Measurements from ENCODE around the gene PTPRN2. TPM values are rescaled to one million over a fixed set of nuclear protein-coding genes. Genes with fewer than 3 reads are reported as not detected.

Gene PTPRN2
- total RNA-seq, 1 experiment from 2014 or later = 0.11 TPM

DNA sequence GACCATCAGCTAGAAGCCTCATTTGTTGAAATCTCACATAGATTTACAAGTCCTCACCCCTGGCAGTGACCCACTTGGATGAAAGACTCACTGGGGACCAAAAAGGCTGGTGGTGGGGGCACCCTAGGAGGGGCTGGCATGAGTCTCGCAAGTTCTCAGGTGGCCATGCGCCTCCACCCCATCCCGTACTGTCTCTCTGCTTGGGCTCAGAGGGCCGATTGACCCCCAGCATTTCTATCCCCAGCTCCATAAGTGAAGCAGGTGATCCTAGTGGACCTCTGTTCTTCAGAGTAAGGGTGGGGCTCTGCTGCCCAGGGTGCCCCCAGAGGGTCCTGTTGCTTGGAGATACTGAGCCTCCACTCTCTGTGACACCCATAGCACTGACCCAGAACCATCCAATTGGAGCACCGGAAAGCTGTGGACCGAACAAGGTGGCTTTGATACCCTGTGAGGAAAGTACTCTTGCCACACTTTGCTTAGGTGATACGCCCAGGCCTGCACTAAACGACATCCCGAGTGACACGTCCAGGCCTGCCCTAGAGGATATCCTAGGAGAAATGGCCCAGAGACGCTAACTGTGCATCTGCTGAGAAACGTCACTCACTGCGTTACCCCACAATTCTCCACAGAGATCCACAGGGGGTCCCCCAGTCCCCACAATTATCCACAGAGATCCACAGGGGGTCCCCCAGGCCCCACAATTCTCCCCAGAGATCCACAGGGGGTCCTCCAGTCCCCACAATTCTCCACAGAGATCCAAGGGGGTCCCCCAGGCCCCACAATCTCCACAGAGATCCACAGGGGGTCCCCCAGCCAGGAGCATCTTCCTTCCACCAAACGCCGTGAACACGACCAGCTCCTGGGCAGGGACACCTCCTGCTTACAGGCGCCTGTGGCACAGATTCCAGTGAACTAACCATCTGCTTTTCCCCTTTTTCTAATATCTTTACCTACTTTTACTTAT, 262.9 kb downstream of the PTPRN2 start:
- peaks cover 19% of the 10 kb centered on the region for H3K9me3 ChIP-seq (ENCODE audit: low read depth, low read length, poor library complexity, severe bottlenecking)
- H3K4me3 ChIP-seq (ENCODE audit: low read depth, low read length, poor library complexity, severe bottlenecking) = no peak overlapping the region
- POLR2A ChIA-PET (ENCODE audit: low non-redundant PET) = no interaction called here
- DNase-seq (ENCODE audit: low spot score) = no peak
- no peaks in the 10 kb centered on the region for H3K27me3 ChIP-seq (replicated peaks; ENCODE audit: insufficient read depth, low read depth, low read length, poor library complexity)
- BruUV-seq (replicated peaks) = no TSS peak
- no peaks in the 10 kb centered on the region for H3K36me3 ChIP-seq (ENCODE audit: insufficient read depth, low read length, poor library complexity, severe bottlenecking)
- intact Hi-C loops (cut with micrococcal nuclease; ENCODE audit: unreplicated experiment) = no loop called here
- H3K4me1 ChIP-seq (ENCODE audit: insufficient read depth, low read length, poor library complexity, severe bottlenecking) = no peaks in the 10 kb centered on the region
- no peak for TF ChIP-seq EZH2 (IDR thresholded peaks at IDR 0.05; ENCODE audit: borderline replicate concordance, low read depth, low read length, poor library complexity, severe bottlenecking)
- TF ChIP-seq, protein P1, sequence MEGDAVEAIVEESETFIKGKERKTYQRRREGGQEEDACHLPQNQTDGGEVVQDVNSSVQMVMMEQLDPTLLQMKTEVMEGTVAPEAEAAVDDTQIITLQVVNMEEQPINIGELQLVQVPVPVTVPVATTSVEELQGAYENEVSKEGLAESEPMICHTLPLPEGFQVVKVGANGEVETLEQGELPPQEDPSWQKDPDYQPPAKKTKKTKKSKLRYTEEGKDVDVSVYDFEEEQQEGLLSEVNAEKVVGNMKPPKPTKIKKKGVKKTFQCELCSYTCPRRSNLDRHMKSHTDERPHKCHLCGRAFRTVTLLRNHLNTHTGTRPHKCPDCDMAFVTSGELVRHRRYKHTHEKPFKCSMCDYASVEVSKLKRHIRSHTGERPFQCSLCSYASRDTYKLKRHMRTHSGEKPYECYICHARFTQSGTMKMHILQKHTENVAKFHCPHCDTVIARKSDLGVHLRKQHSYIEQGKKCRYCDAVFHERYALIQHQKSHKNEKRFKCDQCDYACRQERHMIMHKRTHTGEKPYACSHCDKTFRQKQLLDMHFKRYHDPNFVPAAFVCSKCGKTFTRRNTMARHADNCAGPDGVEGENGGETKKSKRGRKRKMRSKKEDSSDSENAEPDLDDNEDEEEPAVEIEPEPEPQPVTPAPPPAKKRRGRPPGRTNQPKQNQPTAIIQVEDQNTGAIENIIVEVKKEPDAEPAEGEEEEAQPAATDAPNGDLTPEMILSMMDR (conservative IDR thresholded peaks at IDR 0.05; ENCODE audit: low read depth, low read length) = no peak
- no peak overlapping the region for H3K27ac ChIP-seq (ENCODE audit: low read depth, low read length, poor library complexity, severe bottlenecking)
- CTCF ChIA-PET = no interaction called here

DNA sequence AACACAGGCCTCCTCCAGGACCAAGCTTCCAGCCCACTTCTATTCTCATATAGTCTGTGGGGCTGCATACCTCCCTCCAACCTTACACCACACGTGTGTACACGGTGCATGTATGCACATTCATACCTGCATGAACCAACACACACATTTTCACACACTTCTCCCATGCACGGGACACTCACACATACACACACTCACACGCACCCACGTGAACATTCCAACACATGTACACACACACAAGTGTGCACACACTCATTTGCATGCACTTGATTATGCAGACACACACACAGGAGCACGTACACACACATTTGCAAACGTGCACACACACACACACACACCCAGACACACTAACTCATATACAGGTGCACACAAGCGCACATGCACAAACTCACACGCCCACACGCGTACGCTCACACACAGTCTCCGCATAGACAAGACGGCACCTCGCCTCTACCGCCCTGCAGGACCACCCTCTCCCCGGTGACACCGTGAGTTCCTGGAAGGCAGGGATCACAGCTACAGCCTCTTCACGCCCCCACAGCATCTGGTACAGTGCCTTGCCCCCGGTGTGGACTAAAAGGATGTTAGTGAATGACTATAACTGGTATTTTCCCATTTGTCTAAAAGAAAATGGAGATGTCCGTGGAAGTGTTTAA, 263.8 kb downstream of the PTPRN2 start:
- Histone ChIP-seq H3K9me3 (ENCODE audit: low read depth, low read length, poor library complexity, severe bottlenecking) (peaks cover 19% of the 10 kb centered on the region), H3K27ac (ENCODE audit: low read depth, low read length, poor library complexity, severe bottlenecking) (no peak overlapping the region), H3K4me1 (ENCODE audit: insufficient read depth, low read length, poor library complexity, severe bottlenecking) (no peaks in the 10 kb centered on the region), H3K4me3 (ENCODE audit: low read depth, low read length, poor library complexity, severe bottlenecking) (no peak overlapping the region), H3K27me3 (replicated peaks; ENCODE audit: insufficient read depth, low read depth, low read length, poor library complexity) (no peaks in the 10 kb centered on the region), H3K36me3 (ENCODE audit: insufficient read depth, low read length, poor library complexity, severe bottlenecking) (no peaks in the 10 kb centered on the region)
- no peak for TF ChIP-seq EZH2 (IDR thresholded peaks at IDR 0.05; ENCODE audit: borderline replicate concordance, low read depth, low read length, poor library complexity, severe bottlenecking)
- TF ChIP-seq, protein P1 (conservative IDR thresholded peaks at IDR 0.05; ENCODE audit: low read depth, low read length) = no peak
- CTCF ChIA-PET = no interaction called here
- BruUV-seq (replicated peaks) = no TSS peak
- DNase-seq (ENCODE audit: low spot score) = no peak
- POLR2A ChIA-PET (ENCODE audit: low non-redundant PET) = no interaction called here
- intact Hi-C loops (cut with micrococcal nuclease; ENCODE audit: unreplicated experiment) = no loop called here

DNA sequence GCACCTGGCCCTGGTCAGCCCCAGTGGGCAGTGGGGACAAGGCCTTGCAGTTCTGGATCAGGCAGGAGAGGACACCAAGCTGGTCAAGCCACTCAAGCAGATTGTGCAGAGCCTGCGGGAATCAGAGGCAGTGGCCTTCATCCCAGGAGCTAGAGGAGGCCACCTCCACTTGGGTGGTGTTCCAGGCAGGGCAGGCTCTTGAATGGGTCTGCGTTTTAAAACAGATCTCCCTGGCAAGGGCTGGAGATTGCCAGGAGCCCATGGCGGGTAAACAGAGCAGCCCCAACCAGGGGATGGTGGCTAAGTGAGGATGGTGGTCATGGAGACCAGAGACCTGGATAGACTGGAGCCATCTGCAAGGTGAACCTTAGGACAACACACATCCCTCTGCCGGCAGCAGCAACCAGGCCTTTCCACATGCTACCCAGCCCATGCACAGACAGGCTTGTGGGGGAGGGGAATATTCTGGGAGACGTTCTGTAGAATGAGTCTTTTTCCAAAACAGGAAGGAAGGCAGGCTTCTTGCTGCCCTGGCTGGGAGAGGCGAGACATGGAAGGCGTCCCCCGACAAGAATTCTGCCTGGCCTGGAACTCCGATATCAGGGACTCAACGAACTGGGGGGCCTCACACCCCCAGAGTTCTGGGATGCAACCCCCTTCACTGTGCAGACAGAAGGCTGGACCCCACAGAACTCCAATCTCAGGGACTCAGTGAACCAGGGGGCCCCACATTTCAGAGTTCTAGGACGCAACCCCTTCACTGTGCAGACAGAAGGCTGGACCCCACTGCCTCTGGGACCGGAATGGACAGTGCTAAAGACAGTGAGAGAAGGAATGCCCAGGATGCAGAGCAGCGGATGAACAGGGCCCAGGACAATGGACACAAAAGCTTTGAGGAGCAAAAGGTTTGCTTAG, 264.8 kb downstream of the PTPRN2 start:
- peaks cover 15% of the 10 kb centered on the region for H3K9me3 ChIP-seq (ENCODE audit: low read depth, low read length, poor library complexity, severe bottlenecking)

More for the DNA sequence above, 264.8 kb downstream of the PTPRN2 start:
- H3K36me3 ChIP-seq (ENCODE audit: insufficient read depth, low read length, poor library complexity, severe bottlenecking) = no peaks in the 10 kb centered on the region
- ChIA-PET POLR2A (ENCODE audit: low non-redundant PET) (no interaction called here), CTCF (no interaction called here)
- BruUV-seq (replicated peaks) = no TSS peak
- H3K4me1 ChIP-seq (ENCODE audit: insufficient read depth, low read length, poor library complexity, severe bottlenecking) = no peaks in the 10 kb centered on the region
- H3K27me3 ChIP-seq (replicated peaks; ENCODE audit: insufficient read depth, low read depth, low read length, poor library complexity) = no peaks in the 10 kb centered on the region
- TF ChIP-seq, protein P1 (conservative IDR thresholded peaks at IDR 0.05; ENCODE audit: low read depth, low read length) = no peak
- no peak for TF ChIP-seq EZH2 (IDR thresholded peaks at IDR 0.05; ENCODE audit: borderline replicate concordance, low read depth, low read length, poor library complexity, severe bottlenecking)
- H3K4me3 ChIP-seq (ENCODE audit: low read depth, low read length, poor library complexity, severe bottlenecking) = no peak overlapping the region
- intact Hi-C loops (cut with micrococcal nuclease; ENCODE audit: unreplicated experiment) = no loop called here
- no peak overlapping the region for H3K27ac ChIP-seq (ENCODE audit: low read depth, low read length, poor library complexity, severe bottlenecking)
- DNase-seq (ENCODE audit: low spot score) = no peak

Measured in A673 (cell line).